K562 (cell line): ENCODE results near the gene TMEM107. TPM values are rescaled to one million over a fixed set of nuclear protein-coding genes. Genes with fewer than 3 reads are reported as not detected.

Experiments
- DIDO1 ChIP-seq: fragments of 450-650 bp; IDR thresholded peaks from 2 replicates; pipeline ENCODE4 v1.6.1; 2016; ENCODE audit warnings: low read depth, missing biosample characterization, missing genetic modification characterization
- FIP1L1 ChIP-seq: fragments of 200-400 bp; formaldehyde crosslinking; IDR thresholded peaks from 2 replicates; pipeline ENCODE4 v1.6.1; 2018; ENCODE audit warnings: mild to moderate bottlenecking, low read depth, low read length; ENCODE audit not compliant: poor library complexity, severe bottlenecking
- FOXA3 ChIP-seq, 2 experiments: fragments of 450-650 bp in 1 of 2; sonication (generic) in 1 of 2; formaldehyde crosslinking; IDR thresholded peaks in 1 of 2; conservative IDR thresholded peaks in 1 of 2; 2 replicates each; pipeline versions ENCODE4 v1.4.0 to v1.8.0; 2020 to 2022; ENCODE audit warnings: mild to moderate bottlenecking in 2 of 2, missing genetic modification reagents in 1 of 2
- GATA2 ChIP-seq: sonication (generic); formaldehyde crosslinking; IDR thresholded peaks from 2 replicates; pipeline ENCODE4 v1.4.0; 2020; ENCODE audit warnings: mild to moderate bottlenecking, missing genetic modification reagents
- HDAC2 ChIP-seq: fragments of 450-650 bp; IDR thresholded peaks from 2 replicates; pipeline ENCODE4 v1.6.1; 2016; ENCODE audit warnings: mild to moderate bottlenecking
- MCM3 ChIP-seq: fragments of 450-650 bp; IDR thresholded peaks from 2 replicates; pipeline ENCODE4 v1.6.1; 2016
- SP2 ChIP-seq: IDR thresholded peaks from 2 replicates; pipeline ENCODE4 v1.6.1; 2011; ENCODE audit warnings: mild to moderate bottlenecking, low read depth, low read length, moderate library complexity; ENCODE audit not compliant: poor library complexity, severe bottlenecking; ENCODE audit errors: extremely low read depth
- ZNF780A ChIP-seq: fragments of 250-450 bp; sonication (Bioruptor Pico); IDR thresholded peaks from 2 replicates; pipeline ENCODE4 v1.5.0; 2021; ENCODE audit warnings: mild to moderate bottlenecking
- polyA plus RNA-seq, 8 experiments: library from polyadenylated mRNA; depleted of rRNA in 4 of 8; stranded (reverse) in 5 of 8; unstranded in 3 of 8; fragments of >200 nt; fragmentation: Nextera tagmentation in 2 of 8; fragmentation: Illumina TruSeq in 1 of 8; extraction: Ambion mirVana in 2 of 8; extraction: Trizol in 1 of 8; gene quantifications; 2 replicates each; pipeline versions ENCODE4 v1.2.1 to v1.2.3, GENCODE V29; 2011 to 2014; ENCODE audit warnings: inconsistent platforms in 1 of 8, missing spikeins in 1 of 8
- total RNA-seq, 7 experiments: library from RNA; depleted of rRNA in 6 of 7; stranded (reverse); fragments of >200 nt in 6 of 7; fragmentation: Illumina TruSeq in 2 of 7; extraction: Trizol in 2 of 7; gene quantifications; 2 replicates each; pipeline versions ENCODE4 v1.2.1 to v1.2.3, GENCODE V29; 2011 to 2021; ENCODE audit warnings: low replicate concordance in 1 of 7
- TF ChIP-seq, protein P1 (sequence below), 2 experiments: fragments of 450-650 bp; formaldehyde crosslinking in 1 of 2; IDR thresholded peaks; 2 replicates each; pipeline versions ENCODE4 v1.4.0 to v1.6.1; 2014 to 2020; ENCODE audit warnings: mild to moderate bottlenecking in 2 of 2, borderline replicate concordance in 1 of 2, low read depth in 1 of 2
- TF ChIP-seq, protein P2 (sequence below): IDR thresholded peaks from 3 replicates; pipeline ENCODE4 v1.6.1; 2011; ENCODE audit warnings: borderline replicate concordance, mild to moderate bottlenecking; ENCODE audit not compliant: insufficient read length, insufficient read depth
- TF ChIP-seq, protein P3 (sequence below), 2 experiments: IDR thresholded peaks; 2 replicates each; pipeline ENCODE4 v1.6.1; 2011; ENCODE audit warnings: borderline replicate concordance in 1 of 2, control low read depth in 1 of 2, low read depth in 1 of 2, low read length in 1 of 2, mild to moderate bottlenecking in 1 of 2, mixed read lengths in 1 of 2, moderate library complexity in 1 of 2; ENCODE audit not compliant: insufficient read depth in 1 of 2, insufficient read length in 1 of 2, poor library complexity in 1 of 2, severe bottlenecking in 1 of 2; ENCODE audit errors: extremely low read depth in 1 of 2

The TMEM107 gene
- total and polyA plus RNA-seq, 9 of the 15 experiments (the other 6 are each of a cell fraction or from before 2014, with no cell fraction given): 7.1 to 26.2 (median 16.9) TPM

DNA sequence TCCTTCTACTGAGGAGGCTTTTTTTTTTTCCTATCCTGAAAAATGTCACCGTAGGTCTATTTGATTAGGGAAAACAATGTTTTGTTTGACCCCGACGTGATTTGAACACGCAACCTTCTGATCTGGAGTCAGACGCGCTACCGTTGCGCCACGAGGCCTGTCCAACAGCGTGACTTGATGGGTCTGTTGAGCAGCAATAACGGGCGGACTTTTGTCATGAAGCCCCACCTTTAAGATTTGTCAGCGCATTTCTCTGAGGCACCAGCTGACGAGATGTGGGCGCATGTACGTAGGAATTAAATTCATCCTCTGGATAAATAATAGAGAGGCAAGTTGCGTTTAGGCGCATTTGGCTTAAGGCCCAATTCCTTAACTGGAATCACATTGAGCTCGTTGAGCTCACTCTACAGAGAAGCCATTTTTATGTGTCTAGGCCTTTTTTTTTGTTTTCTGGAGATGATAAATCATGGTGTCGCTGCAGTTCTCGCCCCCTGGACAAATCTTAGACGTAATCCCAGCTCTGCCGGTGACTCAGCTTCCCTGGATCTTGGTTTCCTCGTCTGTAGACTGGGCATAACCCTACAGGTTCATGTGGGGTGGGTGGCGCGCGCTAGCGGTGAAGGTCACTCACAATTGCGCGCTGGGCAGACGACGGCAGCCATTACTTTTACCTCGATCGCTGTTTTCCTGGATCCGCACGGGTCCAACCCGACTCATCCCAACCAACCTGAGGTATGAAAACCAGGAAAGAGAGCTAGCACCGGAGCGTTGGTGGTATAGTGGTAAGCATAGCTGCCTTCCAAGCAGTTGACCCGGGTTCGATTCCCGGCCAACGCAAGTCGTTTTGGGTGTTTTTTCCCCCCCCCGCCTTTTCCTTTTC, 44.8 kb upstream of the TMEM107 start (continued):
- TF ChIP-seq, protein P1, sequence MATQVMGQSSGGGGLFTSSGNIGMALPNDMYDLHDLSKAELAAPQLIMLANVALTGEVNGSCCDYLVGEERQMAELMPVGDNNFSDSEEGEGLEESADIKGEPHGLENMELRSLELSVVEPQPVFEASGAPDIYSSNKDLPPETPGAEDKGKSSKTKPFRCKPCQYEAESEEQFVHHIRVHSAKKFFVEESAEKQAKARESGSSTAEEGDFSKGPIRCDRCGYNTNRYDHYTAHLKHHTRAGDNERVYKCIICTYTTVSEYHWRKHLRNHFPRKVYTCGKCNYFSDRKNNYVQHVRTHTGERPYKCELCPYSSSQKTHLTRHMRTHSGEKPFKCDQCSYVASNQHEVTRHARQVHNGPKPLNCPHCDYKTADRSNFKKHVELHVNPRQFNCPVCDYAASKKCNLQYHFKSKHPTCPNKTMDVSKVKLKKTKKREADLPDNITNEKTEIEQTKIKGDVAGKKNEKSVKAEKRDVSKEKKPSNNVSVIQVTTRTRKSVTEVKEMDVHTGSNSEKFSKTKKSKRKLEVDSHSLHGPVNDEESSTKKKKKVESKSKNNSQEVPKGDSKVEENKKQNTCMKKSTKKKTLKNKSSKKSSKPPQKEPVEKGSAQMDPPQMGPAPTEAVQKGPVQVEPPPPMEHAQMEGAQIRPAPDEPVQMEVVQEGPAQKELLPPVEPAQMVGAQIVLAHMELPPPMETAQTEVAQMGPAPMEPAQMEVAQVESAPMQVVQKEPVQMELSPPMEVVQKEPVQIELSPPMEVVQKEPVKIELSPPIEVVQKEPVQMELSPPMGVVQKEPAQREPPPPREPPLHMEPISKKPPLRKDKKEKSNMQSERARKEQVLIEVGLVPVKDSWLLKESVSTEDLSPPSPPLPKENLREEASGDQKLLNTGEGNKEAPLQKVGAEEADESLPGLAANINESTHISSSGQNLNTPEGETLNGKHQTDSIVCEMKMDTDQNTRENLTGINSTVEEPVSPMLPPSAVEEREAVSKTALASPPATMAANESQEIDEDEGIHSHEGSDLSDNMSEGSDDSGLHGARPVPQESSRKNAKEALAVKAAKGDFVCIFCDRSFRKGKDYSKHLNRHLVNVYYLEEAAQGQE (IDR thresholded peaks at IDR 0.05; ENCODE audit: borderline replicate concordance): no peak
- TF ChIP-seq, protein P1 (CRISPR knock-in tag; IDR thresholded peaks at IDR 0.05; ENCODE audit: low read depth): no peak
- TF ChIP-seq FOXA3 (CRISPR knock-in tag; conservative IDR thresholded peaks at IDR 0.05 in 1 of 2, IDR thresholded peaks at IDR 0.05 in 1 of 2) (no peak), GATA2 (CRISPR knock-in tag) (no peak), DIDO1 (tag) (no peak), ZNF780A (no peak), FIP1L1 (no peak), MCM3 (no peak), SP2 (no peak), HDAC2 (peak; percentile 11; the same call in 1 of the 2 replicates)
- TF ChIP-seq, protein P2, sequence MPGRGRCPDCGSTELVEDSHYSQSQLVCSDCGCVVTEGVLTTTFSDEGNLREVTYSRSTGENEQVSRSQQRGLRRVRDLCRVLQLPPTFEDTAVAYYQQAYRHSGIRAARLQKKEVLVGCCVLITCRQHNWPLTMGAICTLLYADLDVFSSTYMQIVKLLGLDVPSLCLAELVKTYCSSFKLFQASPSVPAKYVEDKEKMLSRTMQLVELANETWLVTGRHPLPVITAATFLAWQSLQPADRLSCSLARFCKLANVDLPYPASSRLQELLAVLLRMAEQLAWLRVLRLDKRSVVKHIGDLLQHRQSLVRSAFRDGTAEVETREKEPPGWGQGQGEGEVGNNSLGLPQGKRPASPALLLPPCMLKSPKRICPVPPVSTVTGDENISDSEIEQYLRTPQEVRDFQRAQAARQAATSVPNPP: no peak
- TF ChIP-seq, protein P3, sequence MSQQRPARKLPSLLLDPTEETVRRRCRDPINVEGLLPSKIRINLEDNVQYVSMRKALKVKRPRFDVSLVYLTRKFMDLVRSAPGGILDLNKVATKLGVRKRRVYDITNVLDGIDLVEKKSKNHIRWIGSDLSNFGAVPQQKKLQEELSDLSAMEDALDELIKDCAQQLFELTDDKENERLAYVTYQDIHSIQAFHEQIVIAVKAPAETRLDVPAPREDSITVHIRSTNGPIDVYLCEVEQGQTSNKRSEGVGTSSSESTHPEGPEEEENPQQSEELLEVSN (IDR thresholded peaks at IDR 0.05; ENCODE audit: borderline replicate concordance in 1 of 2, extremely low read depth in 1 of 2, insufficient read depth in 1 of 2, insufficient read length in 1 of 2, low read depth in 1 of 2, low read length in 1 of 2, poor library complexity in 1 of 2, severe bottlenecking in 1 of 2): no peak
